Daoy (cell line): Measurements from ENCODE around the gene SNAI1. TPM values are rescaled to one million over a fixed set of nuclear protein-coding genes. Genes with fewer than 3 reads are reported as not detected.
A peak's percentile ranks its signal among the peaks of the same experiment; 100 is the strongest.

Experiments
- DNase-seq: peaks from one replicate; pipeline ENCODE4 v3.0.0-alpha.2; 2015; ENCODE audit warnings: low read depth
- total RNA-seq: library from RNA; depleted of rRNA; stranded (reverse); fragments of >200 nt; shearing (Covaris generic); gene quantifications from 2 replicates; pipeline ENCODE4 v1.2.3, GENCODE V29; 2014

SNAI1 gene
- total RNA-seq, 1 experiment from 2014 or later: 1.7 TPM

- no peak for DNase-seq
Measured at GRCh38 chr20:50012282-50013263, 29.8 kb downstream of the SNAI1 start.

- DNase-seq: no peak
Measured at GRCh38 chr20:50013976-50014375, 31.2 kb downstream of the SNAI1 start.

DNA sequence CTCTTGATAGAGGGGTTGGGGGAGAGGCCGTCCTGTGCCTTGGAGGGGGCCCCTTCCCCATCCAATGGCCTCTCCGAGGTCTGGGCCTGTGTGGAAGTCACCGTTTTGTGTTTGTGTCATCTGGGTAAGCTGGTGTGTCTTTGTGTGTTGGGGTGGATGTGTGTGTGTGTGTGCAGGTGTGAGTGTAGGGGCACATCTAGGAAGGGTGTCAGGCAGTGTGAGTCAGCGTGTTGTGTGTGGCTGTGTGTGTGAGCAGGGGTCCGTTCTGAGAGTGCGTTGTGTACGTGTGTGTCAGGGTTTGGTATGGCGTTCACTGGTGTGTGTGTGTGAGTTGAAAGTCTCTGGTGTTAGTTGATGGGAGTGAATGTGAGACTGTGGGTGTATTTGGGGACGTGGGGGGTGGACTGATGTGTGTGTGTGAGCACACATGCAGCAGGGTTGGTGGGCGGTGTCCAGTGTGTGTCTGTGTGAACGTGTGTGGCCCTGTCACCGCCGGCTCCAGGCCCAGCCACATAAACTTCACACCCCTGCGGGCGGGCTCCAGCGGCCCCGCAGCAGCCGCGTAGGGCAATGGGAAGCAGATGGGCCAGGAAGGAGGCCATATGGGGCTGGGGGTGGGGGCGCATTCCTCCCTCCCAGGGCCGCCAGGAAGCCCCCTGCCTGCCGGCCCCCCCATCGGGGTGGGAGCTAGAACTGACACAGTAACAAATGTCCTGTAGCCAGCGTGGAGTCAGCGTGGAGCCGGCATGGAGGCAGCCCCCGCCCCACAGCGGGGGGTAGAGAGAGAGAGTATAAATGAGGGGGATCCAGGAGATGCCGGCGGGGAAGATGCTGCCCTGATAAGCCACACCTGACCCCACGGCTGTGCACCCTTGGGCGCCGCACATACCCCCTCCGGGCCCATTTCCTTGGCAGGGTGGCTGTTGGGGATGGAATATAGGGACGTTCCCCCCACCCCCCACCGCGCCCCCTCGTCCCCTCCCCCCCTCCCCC, 32.1 kb downstream of the SNAI1 start:
- no peak for DNase-seq

DNA sequence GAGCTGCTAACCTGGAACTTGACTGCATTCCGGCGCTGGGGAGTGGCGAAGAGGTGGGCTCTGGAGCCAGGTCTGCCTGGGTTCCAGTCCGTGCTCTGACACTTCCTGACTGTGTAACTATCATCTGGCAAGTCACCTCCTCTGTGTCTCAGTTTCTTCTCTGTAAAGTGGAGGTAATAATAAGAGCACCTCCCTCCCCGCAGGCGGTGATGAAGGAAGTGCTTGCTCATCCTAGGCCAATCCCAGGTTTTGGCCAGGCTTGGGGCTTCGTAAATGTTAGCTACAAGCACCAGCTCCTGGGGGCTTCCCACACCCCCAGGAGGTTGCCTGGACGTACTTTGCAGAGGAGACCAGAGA, 32.8 kb downstream of the SNAI1 start:
- DNase-seq: no peak

GRCh38 chr20:50015993-50016770, 33.4 kb downstream of the SNAI1 start:
- DNase-seq: no peak

- DNase-seq: no peak
Measured at GRCh38 chr20:50017160-50017559, 34.4 kb downstream of the SNAI1 start.

GRCh38 chr20:50017576-50018248, 34.9 kb downstream of the SNAI1 start:
- DNase-seq: no peak

GRCh38 chr20:50019466-50020256, 36.9 kb downstream of the SNAI1 start:
- no peak for DNase-seq

DNA sequence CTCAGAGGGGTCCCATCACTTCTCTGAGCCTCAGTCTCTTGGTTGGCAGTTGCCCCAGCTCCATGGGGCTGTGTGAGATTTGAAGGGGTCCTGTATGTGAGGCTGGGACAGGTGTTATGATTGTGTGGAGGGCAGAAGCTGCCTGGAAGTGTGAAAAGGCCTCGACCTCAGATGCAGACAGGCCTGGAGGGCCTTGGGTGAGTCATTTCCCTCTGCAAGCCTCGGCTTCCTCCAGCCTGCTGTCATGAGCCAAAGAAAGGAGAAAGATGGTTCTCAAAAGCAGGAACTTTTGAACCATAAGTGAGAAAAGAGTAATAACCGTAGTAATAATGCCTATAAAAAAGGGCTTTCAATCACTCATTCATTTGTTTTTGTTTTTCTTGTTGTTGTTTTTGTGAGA, 37.5 kb downstream of the SNAI1 start:
- peak; percentile 55 for DNase-seq

DNA sequence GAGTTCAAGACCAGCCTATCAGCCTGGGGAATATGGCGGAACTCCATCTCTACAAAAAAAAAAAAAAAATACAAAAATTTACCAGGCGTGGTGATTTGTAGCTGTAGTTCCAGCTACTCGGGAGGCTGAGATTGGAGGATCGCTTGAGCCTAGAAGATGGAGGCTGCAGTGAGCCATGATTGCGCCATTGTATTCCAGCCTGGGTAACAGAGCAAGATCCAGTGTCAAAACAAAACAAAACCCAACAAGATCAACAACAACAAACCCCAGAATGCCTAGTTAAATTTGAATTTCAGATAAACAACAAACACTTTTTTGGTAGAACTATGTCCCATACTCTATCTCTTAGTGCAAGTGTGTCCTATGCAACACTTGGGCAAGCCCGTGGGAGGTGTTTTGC, 39.9 kb downstream of the SNAI1 start:
- no peak for DNase-seq

- no peak for DNase-seq
Measured at GRCh38 chr20:50023116-50023805, 40.5 kb downstream of the SNAI1 start.

- no peak for DNase-seq
Measured at GRCh38 chr20:50026746-50027575, 44.2 kb downstream of the SNAI1 start.

- DNase-seq: peak; percentile 90
Measured at GRCh38 chr20:50027611-50028105, 44.9 kb downstream of the SNAI1 start.

- DNase-seq: no peak
Measured at GRCh38 chr20:50029083-50029696, 46.4 kb downstream of the SNAI1 start.

DNA sequence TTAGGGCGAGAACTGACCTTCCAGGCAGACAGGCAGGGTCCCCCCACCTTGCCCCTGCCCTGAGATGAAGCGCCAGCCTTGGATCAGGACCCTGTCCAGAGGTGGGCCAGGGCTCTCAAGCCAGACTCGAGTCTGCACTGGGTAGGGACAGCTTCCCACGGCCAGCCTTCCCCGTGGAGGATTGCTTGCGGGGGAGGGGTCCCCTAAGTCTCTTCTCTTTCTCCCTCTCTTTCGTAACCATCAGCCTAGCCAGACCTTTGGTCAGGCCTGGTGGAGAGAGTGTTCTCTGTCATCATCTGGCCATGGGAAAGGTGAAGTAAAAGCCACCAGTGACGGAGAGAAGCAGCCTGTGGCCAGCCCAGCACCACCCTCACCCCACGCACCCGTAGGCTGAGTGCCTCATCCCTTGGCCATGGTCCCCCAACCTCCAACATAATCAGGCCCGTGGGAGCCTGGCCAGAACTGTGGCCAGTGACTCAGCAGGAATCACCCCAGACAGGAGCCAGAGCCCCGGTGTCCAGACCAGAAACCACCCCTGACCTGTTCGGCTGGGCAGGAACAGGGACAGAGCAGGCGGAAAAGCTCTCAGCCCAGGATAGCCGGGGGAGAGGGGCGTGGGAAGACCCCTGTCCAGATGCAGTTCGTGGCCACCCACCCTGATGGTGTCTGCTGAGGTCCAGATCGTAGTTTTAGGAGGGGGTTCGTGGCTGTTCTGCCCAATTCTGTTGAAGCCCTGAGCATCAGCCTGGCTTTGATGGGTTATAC, 47.1 kb downstream of the SNAI1 start:
- DNase-seq: peak; percentile 78

DNA sequence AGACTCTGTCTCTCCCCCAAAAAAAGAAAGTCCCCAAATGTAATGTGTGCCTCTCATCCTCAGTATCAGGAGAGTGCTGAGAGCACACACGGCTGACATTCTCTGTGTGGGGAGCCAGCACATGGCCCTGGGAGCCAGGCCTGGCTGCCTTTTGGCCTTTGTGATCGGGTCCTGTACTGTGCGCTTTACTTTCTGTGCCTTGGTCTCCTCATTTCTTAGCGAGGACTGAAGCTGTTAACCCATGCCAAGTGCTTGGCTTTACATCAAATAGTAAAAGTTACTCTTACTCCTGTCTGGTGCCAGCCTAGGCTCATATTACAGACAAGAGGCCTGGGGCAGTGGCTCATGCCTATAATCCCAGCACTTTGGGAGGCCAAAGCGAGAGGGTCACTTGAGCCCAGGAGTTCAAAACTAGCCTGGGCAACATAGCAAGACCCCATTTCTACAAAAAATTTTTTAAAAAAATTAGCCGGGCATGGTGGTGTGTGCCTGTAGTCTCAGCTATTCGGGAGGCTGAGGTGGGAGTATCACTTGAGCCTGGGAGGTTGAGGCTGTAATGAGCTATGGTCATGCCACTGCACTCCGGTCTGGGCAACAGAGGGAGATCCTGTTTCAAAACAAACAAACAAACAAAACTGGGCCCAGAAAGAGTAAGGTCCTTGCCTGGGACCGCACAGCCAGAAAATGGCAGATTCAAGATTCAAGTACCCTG, 50.3 kb downstream of the SNAI1 start:
- DNase-seq: no peak
